ENCODE data around the gene BDKRB2. TPM values are rescaled to one million over a fixed set of nuclear protein-coding genes. Genes with fewer than 3 reads are reported as not detected.

The BDKRB2 gene
- total RNA-seq, 1 experiment from 2014 or later = 5.4 TPM

- DNase-seq (ENCODE audit: low spot score) = no peak
These were observed 66.2 kb downstream of the BDKRB2 start for GRCh38 chr14:96270565-96271420.

- no peak for DNase-seq (ENCODE audit: low spot score)
These were observed 66.8 kb downstream of the BDKRB2 start for GRCh38 chr14:96271421-96271762.

GRCh38 chr14:96272777-96273473, 68.3 kb downstream of the BDKRB2 start:
- DNase-seq (ENCODE audit: low spot score) = no peak

GRCh38 chr14:96273629-96274028, 69.0 kb downstream of the BDKRB2 start:
- DNase-seq (ENCODE audit: low spot score) = no peak

- DNase-seq (ENCODE audit: low spot score) = no peak
These were observed 69.5 kb downstream of the BDKRB2 start for GRCh38 chr14:96274122-96274521.

- DNase-seq (ENCODE audit: low spot score) = peak; percentile 27
These were observed 69.9 kb downstream of the BDKRB2 start for GRCh38 chr14:96274543-96274942.

GRCh38 chr14:96275177-96276112, 70.8 kb downstream of the BDKRB2 start:
- DNase-seq (ENCODE audit: low spot score) = peak; percentile 47

GRCh38 chr14:96277890-96278289, 73.3 kb downstream of the BDKRB2 start:
- no peak for DNase-seq (ENCODE audit: low spot score)

GRCh38 chr14:96279564-96279963, 74.9 kb downstream of the BDKRB2 start:
- no peak for DNase-seq (ENCODE audit: low spot score)

GRCh38 chr14:96280104-96280503, 75.5 kb downstream of the BDKRB2 start:
- DNase-seq (ENCODE audit: low spot score) = no peak

- no peak for DNase-seq (ENCODE audit: low spot score)
These were observed 76.8 kb downstream of the BDKRB2 start for GRCh38 chr14:96281486-96281885.

GRCh38 chr14:96284008-96284407, 79.4 kb downstream of the BDKRB2 start:
- DNase-seq (ENCODE audit: low spot score) = no peak

- no peak for DNase-seq (ENCODE audit: low spot score)
These were observed 79.8 kb downstream of the BDKRB2 start for GRCh38 chr14:96284430-96284829.

GRCh38 chr14:96285667-96286066, 81.0 kb downstream of the BDKRB2 start:
- peak; percentile 59 for DNase-seq (ENCODE audit: low spot score)

- no peak for DNase-seq (ENCODE audit: low spot score)
These were observed 81.6 kb downstream of the BDKRB2 start for GRCh38 chr14:96286251-96286650.

- DNase-seq (ENCODE audit: low spot score) = no peak
These were observed 83.2 kb downstream of the BDKRB2 start for GRCh38 chr14:96287856-96288255.

Other genes with a start within 250 kb of the BDKRB2 start
- 7.4 and 9.4 TPM in 2 replicates for gene C14orf132, start 165.5 kb upstream of the BDKRB2 start, total RNA-seq (2014; rRNA removed; shearing (Covaris generic))
- 0.19 and 0.41 TPM in 2 replicates for gene BDKRB1, start 51.4 kb downstream of the BDKRB2 start, total RNA-seq (2014; rRNA removed; shearing (Covaris generic))
- gene ATG2B, start 158.5 kb downstream of the BDKRB2 start, total RNA-seq (2014; rRNA removed; shearing (Covaris generic)) = 3.6 and 5.6 TPM in 2 replicates
- 52.9 and 57.9 TPM in 2 replicates for gene GSKIP, start 158.7 kb downstream of the BDKRB2 start, total RNA-seq (2014; rRNA removed; shearing (Covaris generic))
- 1.0 TPM in 1 of 2 replicates, not detected in the other for gene AK7, start 187.3 kb downstream of the BDKRB2 start, total RNA-seq (2014; rRNA removed; shearing (Covaris generic))

Measured in H4 (cell line).